H1 (cell line): ENCODE measurements around the gene IL32. TPM values are rescaled to one million over a fixed set of nuclear protein-coding genes. Genes with fewer than 3 reads are reported as not detected.
A peak's percentile ranks its signal among the peaks of the same experiment; 100 is the strongest.

Experiments used
- CTCF ChIA-PET: fragments of 300-600 bp; sonication (Branson Sonifier 250); formaldehyde crosslinking; loops from one replicate; lab custom pipeline; 2021; ENCODE audit not compliant: partially characterized antibody; lab: Charles Lee
- POLR2A ChIA-PET: fragments of 300-600 bp; sonication (Branson Sonifier 250); formaldehyde crosslinking; loops from one replicate; lab custom pipeline; 2021; ENCODE audit warnings: inconsistent platforms; ENCODE audit not compliant: partially characterized antibody; lab: Charles Lee
- DNase-seq, 2 experiments: peaks; one replicate each; pipeline versions ENCODE4 v3.0.0 to v3.0.0-alpha.2; 2010 to 2022; ENCODE audit warnings: low spot score in 2 of 2, low read depth in 1 of 2, mixed read lengths in 1 of 2
- FAIRE-seq: peaks from 2 replicates; lab custom pipeline; 2011; peaks lifted over from hg19 to GRCh38; lab: Jason Lieb, UNC
- H2AFZ ChIP-seq: 2 replicates; pipeline ENCODE4 v1.8.1; 2012; ENCODE audit warnings: low read length, inconsistent platforms
- H2AK5ac ChIP-seq: 2 replicates; pipeline ENCODE4 v1.6.1; 2013; ENCODE audit warnings: low read depth, low read length
- H2BK120ac ChIP-seq: replicated peaks from 2 replicates; pipeline ENCODE3; 2013; ENCODE audit warnings: low read depth, low read length, inconsistent platforms
- H2BK12ac ChIP-seq: 2 replicates; pipeline ENCODE4 v1.6.1; 2013; ENCODE audit warnings: low read depth, low read length
- H2BK15ac ChIP-seq: 2 replicates; pipeline ENCODE4 v1.6.1; 2013; ENCODE audit warnings: low read length
- H2BK20ac ChIP-seq: 2 replicates; pipeline ENCODE4 v1.6.1; 2013; ENCODE audit warnings: low read length
- H2BK5ac ChIP-seq: 2 replicates; pipeline ENCODE4 v1.6.1; 2013; ENCODE audit warnings: low read depth, low read length
- H3K14ac ChIP-seq: 2 replicates; pipeline ENCODE4 v1.6.1; 2013; ENCODE audit warnings: inconsistent platforms; ENCODE audit not compliant: insufficient read length
- H3K18ac ChIP-seq: 2 replicates; pipeline ENCODE4 v1.6.1; 2013; ENCODE audit warnings: low read length; ENCODE audit errors: extremely low read depth
- H3K23ac ChIP-seq: 2 replicates; pipeline ENCODE4 v1.6.1; 2013; ENCODE audit warnings: inconsistent platforms; ENCODE audit not compliant: insufficient read length
- H3K23me2 ChIP-seq: 2 replicates; pipeline ENCODE4 v1.6.1; 2013; ENCODE audit warnings: low read depth, low read length
- H3K27ac ChIP-seq: 2 replicates; pipeline ENCODE4 v1.6.1; 2011; ENCODE audit warnings: low read depth, low read length, inconsistent platforms
- H3K27me3 ChIP-seq, 4 experiments: replicated peaks in 1 of 4; 1 replicate in 1 of 4; 2 replicates in 3 of 4; pipeline versions ENCODE4 v1.6.1 to v1.8.1; 2011 to 2013; ENCODE audit warnings: low read length in 3 of 4, mild to moderate bottlenecking in 3 of 4, inconsistent platforms in 2 of 4, mixed read lengths in 2 of 4, moderate library complexity in 1 of 4; ENCODE audit not compliant: control insufficient read depth in 3 of 4, insufficient read depth in 3 of 4; ENCODE audit errors: extremely low read depth in 1 of 4
- H3K36me3 ChIP-seq, 4 experiments: 2 replicates each; pipeline versions ENCODE4 v1.6.1 to v1.8.1; 2011 to 2013; ENCODE audit warnings: mild to moderate bottlenecking in 4 of 4, low read length in 3 of 4, moderate library complexity in 2 of 4, control low read depth in 1 of 4, inconsistent platforms in 1 of 4; ENCODE audit not compliant: insufficient read depth in 4 of 4, control insufficient read depth in 2 of 4
- H3K4ac ChIP-seq: replicated peaks from 2 replicates; pipeline ENCODE3; 2013; ENCODE audit warnings: low read length, low read depth, mixed read lengths, inconsistent platforms; ENCODE audit not compliant: insufficient read length
- H3K4me1 ChIP-seq, 4 experiments: replicated peaks in 1 of 4; 1 replicate in 1 of 4; 2 replicates in 3 of 4; pipeline versions ENCODE4 v1.6.1 to v1.8.1; 2011 to 2013; ENCODE audit warnings: low read length in 3 of 4, inconsistent platforms in 2 of 4, mixed read lengths in 1 of 4; ENCODE audit not compliant: insufficient read depth in 4 of 4, control insufficient read depth in 3 of 4
- H3K4me2 ChIP-seq, 2 experiments: 2 replicates each; pipeline versions ENCODE4 v1.6.1 to v1.8.1; 2011 to 2013; ENCODE audit warnings: low read depth in 2 of 2, low read length in 2 of 2, control low read depth in 1 of 2, inconsistent platforms in 1 of 2, mild to moderate bottlenecking in 1 of 2; ENCODE audit not compliant: insufficient read depth in 1 of 2
- H3K4me3 ChIP-seq, 4 experiments: fragments of 200-600, 300-600 bp in 1 of 4; sonication (generic), shearing (Covaris generic), sonication (Bioruptor Twin) in 1 of 4; 2 replicates each; pipeline versions ENCODE4 v1.5.1 to v1.8.1; 2011 to 2016; ENCODE audit warnings: low read length in 4 of 4, low read depth in 3 of 4, control low read depth in 2 of 4, inconsistent platforms in 2 of 4, mild to moderate bottlenecking in 2 of 4, mixed read lengths in 1 of 4, moderate library complexity in 1 of 4; ENCODE audit not compliant: insufficient read depth in 2 of 4; ENCODE audit errors: extremely low read depth in 1 of 4
- H3K56ac ChIP-seq: replicated peaks from 2 replicates; pipeline ENCODE3; 2013; ENCODE audit warnings: low read depth, mild to moderate bottlenecking, mixed read lengths, low read length, inconsistent platforms; ENCODE audit not compliant: insufficient read length
- H3K79me1 ChIP-seq: 2 replicates; pipeline ENCODE4 v1.6.1; 2013; ENCODE audit warnings: low read depth, low read length, control low read depth
- H3K79me2 ChIP-seq, 2 experiments: 2 replicates each; pipeline versions ENCODE4 v1.6.1 to v1.8.1; 2012 to 2013; ENCODE audit warnings: low read length in 2 of 2, mild to moderate bottlenecking in 2 of 2, inconsistent platforms in 1 of 2; ENCODE audit not compliant: insufficient read depth in 2 of 2, control insufficient read depth in 1 of 2
- H3K9ac ChIP-seq, 4 experiments: replicated peaks in 1 of 4; 1 replicate in 1 of 4; 2 replicates in 3 of 4; pipeline versions ENCODE4 v1.6.1 to v1.8.1; 2011 to 2013; ENCODE audit warnings: low read depth in 3 of 4, low read length in 3 of 4, control low read depth in 2 of 4, mild to moderate bottlenecking in 2 of 4, moderate library complexity in 2 of 4, inconsistent platforms in 1 of 4; ENCODE audit errors: extremely low read depth in 1 of 4
- H3K9me3 ChIP-seq, 2 experiments: 2 replicates each; pipeline versions ENCODE4 v1.6.1 to v1.8.1; 2012 to 2013; ENCODE audit warnings: mild to moderate bottlenecking in 2 of 2, moderate library complexity in 2 of 2, control low read depth in 1 of 2, inconsistent platforms in 1 of 2, low read depth in 1 of 2, low read length in 1 of 2, mixed read lengths in 1 of 2; ENCODE audit not compliant: insufficient read depth in 2 of 2
- H4K20me1 ChIP-seq, 2 experiments: replicated peaks in 1 of 2; 2 replicates each; pipeline versions ENCODE3 to v1.8.1; 2011 to 2013; ENCODE audit warnings: inconsistent platforms in 2 of 2, low read length in 2 of 2, mild to moderate bottlenecking in 1 of 2; ENCODE audit not compliant: insufficient read depth in 2 of 2, control insufficient read depth in 1 of 2
- H4K5ac ChIP-seq: 2 replicates; pipeline ENCODE4 v1.6.1; 2013; ENCODE audit warnings: low read length, low read depth, mixed read lengths, inconsistent platforms; ENCODE audit not compliant: insufficient read length
- H4K8ac ChIP-seq: 2 replicates; pipeline ENCODE4 v1.8.0; 2013; ENCODE audit warnings: mild to moderate bottlenecking, moderate library complexity, low read length, inconsistent platforms; ENCODE audit not compliant: insufficient read depth; ENCODE audit errors: extremely low read depth
- H4K91ac ChIP-seq: replicated peaks from 2 replicates; pipeline ENCODE3; 2013; ENCODE audit warnings: low read length, mixed read lengths, inconsistent platforms; ENCODE audit not compliant: insufficient read length
- CTCF ChIP-seq, 3 experiments: IDR thresholded peaks; 1 replicate in 2 of 3; 2 replicates in 1 of 3; pipeline versions ENCODE4 v1.5.1 to v1.6.1; 2011; ENCODE audit warnings: low read length in 3 of 3, mild to moderate bottlenecking in 3 of 3, inconsistent platforms in 2 of 3, low read depth in 1 of 3, moderate library complexity in 1 of 3; ENCODE audit not compliant: insufficient read depth in 1 of 3; ENCODE audit errors: control extremely low read depth in 1 of 3
- POLR2A ChIP-seq, 2 experiments: IDR thresholded peaks; 1 replicate in 1 of 2; 2 replicates in 1 of 2; pipeline ENCODE4 v1.6.1; 2011; ENCODE audit warnings: low read depth in 2 of 2, low read length in 2 of 2, mild to moderate bottlenecking in 2 of 2; ENCODE audit errors: control extremely low read depth in 1 of 2
- RXRA ChIP-seq: IDR thresholded peaks from 2 replicates; pipeline ENCODE4 v1.6.1; 2011; ENCODE audit warnings: low read depth, mild to moderate bottlenecking, low read length, moderate library complexity; ENCODE audit not compliant: insufficient read depth
- SIN3A ChIP-seq, 2 experiments: IDR thresholded peaks in 1 of 2; conservative IDR thresholded peaks in 1 of 2; 2 replicates each; pipeline ENCODE4 v1.6.1; 2011 to 2012; ENCODE audit warnings: low read length in 2 of 2, improper control_type of control experiment in 1 of 2, low read depth in 1 of 2, mild to moderate bottlenecking in 1 of 2
- SP4 ChIP-seq: IDR thresholded peaks from 2 replicates; pipeline ENCODE4 v1.6.1; 2012; ENCODE audit warnings: low read length, inconsistent platforms
- USF2 ChIP-seq: IDR thresholded peaks from 2 replicates; pipeline ENCODE4 v1.6.1; 2011; ENCODE audit warnings: low read length, improper control_type of control experiment
- WGBS, 2 experiments: shearing (Covaris generic) in 1 of 2; methylation state at CpG; one replicate each; pipeline versions ENCODE4 v1.1.6 to v1.1.7; 2013 to 2015; ENCODE audit warnings: low lambda C conversion rate in 2 of 2, mixed read lengths in 2 of 2, inconsistent platforms in 1 of 2, low coverage in 1 of 2, missing lambda C conversion rate in 1 of 2; ENCODE audit not compliant: insufficient replicate concordance in 2 of 2, insufficient coverage in 1 of 2, insufficient read length in 1 of 2; ENCODE audit errors: extremely low coverage in 1 of 2, missing lambda C conversion rate in 1 of 2; 5-methylcytosine and 5-hydroxymethylcytosine counted together
- polyA plus RNA-seq, 7 experiments: library from polyadenylated mRNA; depleted of rRNA in 3 of 7; stranded (reverse) in 5 of 7; unstranded in 2 of 7; fragments of >200 nt in 5 of 7; fragments of 200-250 nt in 2 of 7; gene quantifications; 1 replicate in 5 of 7; 2 replicates in 1 of 7; 4 replicates in 1 of 7; pipeline versions ENCODE4 v1.2.1 to v1.2.3, GENCODE V29; 2011 to 2013; ENCODE audit warnings: missing spikeins in 2 of 7, mixed read lengths in 2 of 7
- total RNA-seq: library from RNA; stranded (reverse); fragmentation: NEBNext Ultra II Directional; extraction: Animal tissue kit (Norgen Biotek cat#: 25700); gene quantifications from 2 replicates; pipeline ENCODE4 v1.2.1, GENCODE V29; 2021

The IL32 gene
- total and polyA plus RNA-seq, 2 of the 8 experiments (the other 6 are each of a cell fraction or from before 2014, with no cell fraction given): 2.7 to 5.0 TPM

GRCh38 chr16:3021449-3022207, 43.8 kb upstream of the IL32 start:
- Histone ChIP-seq H4K8ac (peak overlapping the region; percentile 71), H3K23ac (no peak overlapping the region), H3K4me2 (peak overlapping the region; percentile 83 to 88), H2BK15ac (0 out of 2 replicates have a peak overlapping the region, but pooled peaks have one; percentile 40), H3K14ac (no peak overlapping the region), H4K91ac (peak overlapping the region; percentile 8), H3K9me3 (no peaks in the 10 kb centered on the region), H3K36me3 (peaks cover 0 to 12% (median 7%) of the 10 kb centered on the region in 4 experiments; a peak in 7 of 8 replicates), H2BK12ac (peak overlapping the region; percentile 33; the same call in 1 of the 2 replicates), H3K18ac (peak overlapping the region; percentile 85), H3K79me1 (no peaks in the 10 kb centered on the region), H2BK120ac (no peak overlapping the region), H3K4ac (peak overlapping the region; percentile 99), H3K4me3 (peak overlapping the region; percentile 74 to 97 (median 94)), H3K79me2 (peaks cover 8 to 14% of the 10 kb centered on the region in 2 experiments), H2BK5ac (peak overlapping the region; percentile 94), H3K27ac (peak overlapping the region; percentile 83), H3K4me1 (peaks cover 0 to 20% (median 18%) of the 10 kb centered on the region in 4 experiments; a peak in 6 of 7 replicates), H2BK20ac (no peak overlapping the region), H4K20me1 (peaks cover 5 to 22% of the 10 kb centered on the region in 2 experiments), H4K5ac (peak overlapping the region; percentile 95), H3K9ac (peak overlapping the region; percentile 39 to 66 (median 62); a peak in 6 of 7 replicates), H2AK5ac (no peak overlapping the region; the same call in 1 of the 2 replicates), H2AFZ (no peak overlapping the region), H3K56ac (no peak overlapping the region), H3K23me2 (peaks cover 24% of the 10 kb centered on the region; the same call in 1 of the 2 replicates), H3K27me3 (no peaks in the 10 kb centered on the region)
- FAIRE-seq (no peak), DNase-seq (peak; percentile 77 to 81)
- POLR2A ChIA-PET: interaction anchor here (0.6 to 35.7 kb wide), 15 partner anchors 5 to 997 kb away, joined by 3 to 1808 read pairs (median 11); partner anchors contain the start of genes BICDL2, CLDN6, CLDN9 and HCFC1R1
- 2% methylated on average over 21 of the region's 25 CpGs; no CpG with 5 or more reads in 1 of the 2 experiments for WGBS, 2 experiments
- CTCF ChIA-PET: interaction anchor here (1.0 to 23.8 kb wide), 13 partner anchors 10 to 104 kb away, joined by 3 to 639 read pairs (median 6); partner anchors contain the start of genes CLDN9 and ZSCAN10
- no peak for TF ChIP-seq RXRA
- TF ChIP-seq SIN3A (conservative IDR thresholded peaks at IDR 0.05 in 1 of 2, IDR thresholded peaks at IDR 0.05 in 1 of 2; ENCODE audit: low read depth in 1 of 2, low read length in 2 of 2): peak; percentile 72 to 74; a peak in 1 of 4 replicates
- TF ChIP-seq USF2: no peak
- TF ChIP-seq CTCF (IDR thresholded peaks at IDR 0.05; ENCODE audit: control extremely low read depth in 1 of 3, insufficient read depth in 1 of 3, low read depth in 1 of 3, low read length in 3 of 3): peak; percentile 57 to 76 (median 64)
- TF ChIP-seq SP4: 0 out of 2 replicates have a peak, but pooled peaks have one; percentile 18
- TF ChIP-seq POLR2A (IDR thresholded peaks at IDR 0.05; ENCODE audit: control extremely low read depth in 1 of 2, low read depth in 2 of 2, low read length in 2 of 2): peak in 1 of 2 experiments; percentile 76; a peak in 1 of 3 replicates
